Upper lobe of left lung (tissue), 4 donors: ENCODE measurements around the gene TMEM239.

Source experiments
- POLR2A ChIP-seq, 4 donors: fragments of 450-650 bp; IDR thresholded peaks; one replicate each; pipeline ENCODE4 v1.5.1; 2016 to 2017; ENCODE audit warnings: antibody characterized with exemption in 4 of 4, mild to moderate bottlenecking in 2 of 4
- POLR2AphosphoS5 ChIP-seq, 2 donors: sonication (generic); formaldehyde crosslinking; IDR thresholded peaks; one replicate each; pipeline ENCODE4 v1.5.1; 2017; ENCODE audit warnings: antibody characterized with exemption in 2 of 2
- TF ChIP-seq, protein P1 (sequence below), 6 experiments: fragments of 450-650 bp in 4 of 6; fragments of 200-600 bp in 2 of 6; sonication (generic) in 2 of 6; IDR thresholded peaks; one replicate each; pipeline ENCODE4 v1.5.1; 2016 to 2019; ENCODE audit warnings: antibody characterized with exemption in 6 of 6

- TF ChIP-seq, protein P1, sequence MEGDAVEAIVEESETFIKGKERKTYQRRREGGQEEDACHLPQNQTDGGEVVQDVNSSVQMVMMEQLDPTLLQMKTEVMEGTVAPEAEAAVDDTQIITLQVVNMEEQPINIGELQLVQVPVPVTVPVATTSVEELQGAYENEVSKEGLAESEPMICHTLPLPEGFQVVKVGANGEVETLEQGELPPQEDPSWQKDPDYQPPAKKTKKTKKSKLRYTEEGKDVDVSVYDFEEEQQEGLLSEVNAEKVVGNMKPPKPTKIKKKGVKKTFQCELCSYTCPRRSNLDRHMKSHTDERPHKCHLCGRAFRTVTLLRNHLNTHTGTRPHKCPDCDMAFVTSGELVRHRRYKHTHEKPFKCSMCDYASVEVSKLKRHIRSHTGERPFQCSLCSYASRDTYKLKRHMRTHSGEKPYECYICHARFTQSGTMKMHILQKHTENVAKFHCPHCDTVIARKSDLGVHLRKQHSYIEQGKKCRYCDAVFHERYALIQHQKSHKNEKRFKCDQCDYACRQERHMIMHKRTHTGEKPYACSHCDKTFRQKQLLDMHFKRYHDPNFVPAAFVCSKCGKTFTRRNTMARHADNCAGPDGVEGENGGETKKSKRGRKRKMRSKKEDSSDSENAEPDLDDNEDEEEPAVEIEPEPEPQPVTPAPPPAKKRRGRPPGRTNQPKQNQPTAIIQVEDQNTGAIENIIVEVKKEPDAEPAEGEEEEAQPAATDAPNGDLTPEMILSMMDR (IDR thresholded peaks at IDR 0.05) = no peak
- TF ChIP-seq POLR2AphosphoS5 (IDR thresholded peaks at IDR 0.05) = no peak
- no peak for TF ChIP-seq POLR2A (IDR thresholded peaks at IDR 0.05)
Observed at GRCh38 chr20:2859330-2860121, 43.4 kb downstream of the TMEM239 start.
